AG09319 (cell line): ENCODE results near the gene ALDH3A1.

ENCODE experiments used
- DNase-seq: peaks from one replicate; pipeline ENCODE4 v3.0.0-alpha.2; 2010; ENCODE audit warnings: low read depth; ENCODE audit errors: extremely low read depth
- CTCF ChIP-seq: IDR thresholded peaks from 2 replicates; pipeline ENCODE4 v1.5.1; 2011; ENCODE audit warnings: low read depth, mild to moderate bottlenecking, inconsistent platforms, low read length, moderate library complexity

ALDH3A1 gene

GRCh38 chr17:19718041-19718612, 30.0 kb downstream of the ALDH3A1 start:
- no peak for TF ChIP-seq CTCF
- DNase-seq, result no peak

GRCh38 chr17:19717411-19717908, 30.6 kb downstream of the ALDH3A1 start:
- no peak for TF ChIP-seq CTCF
- no peak for DNase-seq

- TF ChIP-seq CTCF, result no peak
- no peak for DNase-seq
Observed at GRCh38 chr17:19717031-19717360, 31.1 kb downstream of the ALDH3A1 start.

GRCh38 chr17:19716108-19717030, 31.7 kb downstream of the ALDH3A1 start, which contains the start of gene SLC47A2:
Gene SLC47A2 (minus strand): TSS chr17:19716584. CDS start chr17:19716555, 29 bp downstream.
- no peak for TF ChIP-seq CTCF
- no peak for DNase-seq

GRCh38 chr17:19714542-19715411, 33.3 kb downstream of the ALDH3A1 start:
- no peak for DNase-seq
- TF ChIP-seq CTCF, result no peak

GRCh38 chr17:19713901-19714361, 34.2 kb downstream of the ALDH3A1 start:
- no peak for TF ChIP-seq CTCF
- no peak for DNase-seq
